CD8-positive, alpha-beta memory T cell (primary cell): ENCODE measurements around the gene COG5. TPM values are rescaled to one million over a fixed set of nuclear protein-coding genes. Genes with fewer than 3 reads are reported as not detected.

Source experiments
- CTCF ChIA-PET: fragments of 350-600 bp; sonication (Branson Sonifier 250); formaldehyde crosslinking; loops from one replicate; lab custom pipeline; 2021; ENCODE audit warnings: antibody characterized with exemption; lab: Charles Lee
- POLR2A ChIA-PET: fragments of 350-600 bp; sonication (Branson Sonifier 250); formaldehyde crosslinking; loops from one replicate; lab custom pipeline; 2021; ENCODE audit warnings: antibody characterized with exemption; lab: Charles Lee
- DNase-seq, 5 donors: peaks; one replicate each; pipeline versions ENCODE4 v3.0.0 to v3.0.0-alpha.2; 2020 to 2022; ENCODE audit warnings: mixed read lengths in 1 of 5
- H3K27ac ChIP-seq: one replicate; pipeline ENCODE4 v1.7.0; 2013; ENCODE audit warnings: low read depth, mild to moderate bottlenecking, low read length, moderate library complexity
- H3K27me3 ChIP-seq: 2 replicates; pipeline ENCODE4 v1.7.0; 2013; ENCODE audit warnings: low read length, mild to moderate bottlenecking; ENCODE audit not compliant: insufficient read depth, poor library complexity, severe bottlenecking
- H3K36me3 ChIP-seq: 2 replicates; pipeline ENCODE4 v1.7.0; 2013; ENCODE audit warnings: mild to moderate bottlenecking, low read length, moderate library complexity; ENCODE audit not compliant: insufficient read depth
- H3K4me1 ChIP-seq: 2 replicates; pipeline ENCODE4 v1.7.0; 2013; ENCODE audit warnings: mild to moderate bottlenecking, low read length, moderate library complexity; ENCODE audit not compliant: insufficient read depth
- H3K4me3 ChIP-seq: 2 replicates; pipeline ENCODE4 v1.7.0; 2013; ENCODE audit warnings: mild to moderate bottlenecking, low read length
- H3K9me3 ChIP-seq: 2 replicates; pipeline ENCODE4 v1.7.0; 2013; ENCODE audit warnings: mild to moderate bottlenecking, low read length
- H3K27ac Mint-ChIP-seq, 8 donors: one replicate each; pipeline ENCODE4 v1.8.0; 2020 to 2021; ENCODE audit warnings: mixed read lengths in 8 of 8, mild to moderate bottlenecking in 6 of 8, inconsistent platforms in 3 of 8, moderate library complexity in 3 of 8
- H3K27me3 Mint-ChIP-seq, 2 donors: one replicate each; pipeline ENCODE4 v1.8.0; 2020 to 2021; ENCODE audit warnings: mixed read lengths in 2 of 2, mild to moderate bottlenecking in 1 of 2, moderate library complexity in 1 of 2
- H3K36me3 Mint-ChIP-seq, 3 donors: one replicate each; pipeline ENCODE4 v1.8.0; 2020 to 2021; ENCODE audit warnings: mixed read lengths in 3 of 3, inconsistent platforms in 1 of 3, mild to moderate bottlenecking in 1 of 3
- H3K4me1 Mint-ChIP-seq, 3 donors: one replicate each; pipeline ENCODE4 v1.8.0; 2020 to 2021; ENCODE audit warnings: mixed read lengths in 3 of 3, inconsistent platforms in 1 of 3, mild to moderate bottlenecking in 1 of 3
- H3K4me3 Mint-ChIP-seq, 7 donors: one replicate each; pipeline ENCODE4 v1.8.0; 2020 to 2021; ENCODE audit warnings: mixed read lengths in 7 of 7, mild to moderate bottlenecking in 6 of 7, moderate library complexity in 4 of 7, inconsistent platforms in 2 of 7
- H3K9me3 Mint-ChIP-seq, 5 donors: one replicate each; pipeline ENCODE4 v1.8.0; 2020 to 2022; ENCODE audit warnings: mixed read lengths in 5 of 5, mild to moderate bottlenecking in 3 of 5, moderate library complexity in 2 of 5, inconsistent platforms in 1 of 5
- polyA plus RNA-seq: library from polyadenylated mRNA; unstranded; fragments of 300-500 nt; fragmentation: Illumina TruSeq; gene quantifications from one replicate; pipeline ENCODE4 v1.2.3, GENCODE V29; 2021
- total RNA-seq, 2 experiments: library from RNA; stranded (reverse); gene quantifications; one replicate each; pipeline ENCODE4 v1.2.3, GENCODE V29; 2021

Gene COG5
- total and polyA plus RNA-seq, 3 experiments from 2014 or later: 29.2 to 39.4 (median 38.9) TPM

DNA sequence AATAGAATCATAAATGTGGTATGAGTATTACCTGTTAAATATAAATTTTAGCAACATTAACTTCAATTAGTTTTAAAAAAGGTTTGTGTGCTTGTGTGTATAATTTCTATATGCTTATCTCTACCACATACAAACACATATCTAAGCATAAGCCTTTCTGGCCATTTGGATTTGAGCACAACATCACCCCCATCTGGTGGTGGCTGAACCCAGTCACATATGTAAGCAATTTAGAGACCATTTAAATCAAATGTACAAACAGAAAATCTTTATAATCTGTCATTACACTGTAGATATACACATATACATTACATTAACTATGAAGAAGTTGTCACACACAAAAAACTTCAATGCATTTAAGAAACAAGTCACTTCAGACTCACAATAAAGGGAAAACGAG lies 62.1 kb downstream of the COG5 start:
- Histone ChIP-seq H3K27me3 (no peaks in the 10 kb centered on the region), H3K4me1 (no peaks in the 10 kb centered on the region), H3K9me3 (no peaks in the 10 kb centered on the region), H3K27ac (no peak overlapping the region), H3K36me3 (no peaks in the 10 kb centered on the region), H3K4me3 (no peak overlapping the region)
- ChIA-PET CTCF (interaction anchor here (0.6 to 1.1 kb wide), 5 partner anchors 19 to 712 kb away, joined by 3 to 5 read pairs (median 3); no protein-coding TSS in a partner anchor), POLR2A (interaction anchor here (0.8 kb wide), 1 partner anchor 22 kb away, joined by 3 read pairs; no protein-coding TSS in a partner anchor)
- H3K36me3 Mint-ChIP-seq: peaks cover 11 to 15% (median 14%) of the 10 kb centered on the region in 3 donors
- peaks cover 36 to 68% (median 40%) of the 10 kb centered on the region in 3 donors for H3K4me1 Mint-ChIP-seq
- H3K27me3 Mint-ChIP-seq: no peaks in the 10 kb centered on the region
- DNase-seq: no peak
- no peaks in the 10 kb centered on the region for H3K9me3 Mint-ChIP-seq
- no peak overlapping the region for H3K4me3 Mint-ChIP-seq
- no peak overlapping the region for H3K27ac Mint-ChIP-seq

DNA sequence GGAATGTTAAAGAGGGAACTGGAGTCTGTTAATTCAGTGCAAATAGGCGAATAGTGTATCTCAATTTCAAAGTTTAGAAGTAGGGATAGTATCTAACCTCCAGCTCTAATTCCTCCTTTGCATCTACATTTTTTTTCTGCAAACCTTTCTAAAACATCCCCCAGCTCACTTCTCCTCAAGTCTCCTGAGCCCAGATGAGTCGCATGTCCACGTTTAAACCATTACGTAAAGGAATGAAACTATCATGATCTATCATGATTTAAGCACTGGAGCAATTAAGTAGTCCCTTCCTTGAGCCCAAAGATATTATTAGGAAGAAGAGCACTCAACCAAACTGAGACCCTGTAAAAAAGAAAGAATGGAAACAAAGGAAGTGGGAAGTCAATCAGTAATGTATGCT lies 64.0 kb downstream of the COG5 start:
- H3K27ac ChIP-seq: no peak overlapping the region
- Mint-ChIP-seq H3K4me3 (no peak overlapping the region), H3K4me1 (peaks cover 45 to 76% (median 47%) of the 10 kb centered on the region in 3 donors), H3K27ac (peak overlapping the region in 1 of 8 donors; percentile 68), H3K9me3 (no peaks in the 10 kb centered on the region), H3K27me3 (no peaks in the 10 kb centered on the region), H3K36me3 (peaks cover 4 to 8% (median 6%) of the 10 kb centered on the region in 3 donors)
- DNase-seq: no peak
- no peaks in the 10 kb centered on the region for H3K36me3 ChIP-seq
- H3K27me3 ChIP-seq: no peaks in the 10 kb centered on the region
- no peaks in the 10 kb centered on the region for H3K9me3 ChIP-seq
- POLR2A ChIA-PET: interaction anchor here (0.6 kb wide), 1 partner anchor 62 kb away, joined by 3 read pairs; no protein-coding TSS in a partner anchor
- no peak overlapping the region for H3K4me3 ChIP-seq
- H3K4me1 ChIP-seq: no peaks in the 10 kb centered on the region
- CTCF ChIA-PET: no interaction called here

DNA sequence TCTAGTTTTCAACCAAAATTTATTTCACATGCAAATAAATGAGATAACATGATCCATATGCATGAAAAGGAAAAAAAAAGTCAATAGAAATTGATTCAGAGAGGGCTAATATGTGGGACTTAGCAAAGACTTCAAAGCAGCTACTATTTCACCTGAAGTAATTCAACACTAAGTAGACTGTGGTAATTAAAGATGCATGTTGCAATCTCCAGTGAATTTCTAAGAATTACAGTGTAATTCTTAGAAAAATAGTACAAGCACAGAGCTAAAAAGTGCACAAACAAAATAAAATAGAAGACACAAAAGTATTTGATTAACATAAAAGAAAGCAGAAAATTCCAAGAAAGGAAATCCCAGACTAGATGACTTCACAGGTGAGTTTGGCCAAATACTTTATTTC lies 68.2 kb downstream of the COG5 start:
- Mint-ChIP-seq H3K36me3 (peaks cover 3 to 5% (median 5%) of the 10 kb centered on the region in 3 donors), H3K9me3 (no peaks in the 10 kb centered on the region), H3K4me1 (peaks cover 54 to 81% (median 56%) of the 10 kb centered on the region in 3 donors), H3K27me3 (no peaks in the 10 kb centered on the region), H3K4me3 (no peak overlapping the region), H3K27ac (peak overlapping the region in 1 of 8 donors; percentile 65)
- ChIA-PET POLR2A (no interaction called here), CTCF (no interaction called here)
- H3K9me3 ChIP-seq: no peaks in the 10 kb centered on the region
- no peaks in the 10 kb centered on the region for H3K27me3 ChIP-seq
- DNase-seq: no peak
- H3K27ac ChIP-seq: no peak overlapping the region
- H3K36me3 ChIP-seq: no peaks in the 10 kb centered on the region
- H3K4me1 ChIP-seq: no peaks in the 10 kb centered on the region
- H3K4me3 ChIP-seq: no peak overlapping the region

DNA sequence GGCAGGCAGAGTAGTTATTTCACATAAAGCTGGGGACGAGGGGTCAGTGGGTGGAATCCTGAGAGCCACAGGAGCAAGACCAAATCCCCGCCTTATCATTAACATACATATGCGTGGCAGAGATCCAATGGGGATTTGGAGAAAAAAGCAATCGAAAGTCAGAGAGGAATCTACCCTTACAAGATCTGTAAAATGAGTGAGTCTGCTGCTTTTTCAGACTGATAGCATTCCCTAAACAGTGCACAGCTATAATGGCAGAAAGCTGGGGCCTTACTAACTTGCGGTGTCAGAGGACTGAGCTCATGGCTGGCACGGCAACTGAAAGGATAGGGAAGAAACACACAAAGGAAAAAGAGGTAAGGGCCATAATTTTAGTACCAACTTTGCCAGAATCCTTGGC lies 68.8 kb downstream of the COG5 start:
- Mint-ChIP-seq H3K27me3 (no peaks in the 10 kb centered on the region), H3K4me1 (peaks cover 60 to 83% (median 63%) of the 10 kb centered on the region in 3 donors), H3K9me3 (no peaks in the 10 kb centered on the region), H3K36me3 (peaks cover 3 to 5% (median 5%) of the 10 kb centered on the region in 3 donors), H3K4me3 (peak overlapping the region in 1 of 7 donors; percentile 73), H3K27ac (no peak overlapping the region)
- Histone ChIP-seq H3K9me3 (no peaks in the 10 kb centered on the region), H3K27ac (no peak overlapping the region), H3K4me1 (no peaks in the 10 kb centered on the region), H3K27me3 (no peaks in the 10 kb centered on the region), H3K4me3 (no peak overlapping the region), H3K36me3 (no peaks in the 10 kb centered on the region)
- no peak for DNase-seq
- POLR2A ChIA-PET: no interaction called here
- CTCF ChIA-PET: no interaction called here

DNA sequence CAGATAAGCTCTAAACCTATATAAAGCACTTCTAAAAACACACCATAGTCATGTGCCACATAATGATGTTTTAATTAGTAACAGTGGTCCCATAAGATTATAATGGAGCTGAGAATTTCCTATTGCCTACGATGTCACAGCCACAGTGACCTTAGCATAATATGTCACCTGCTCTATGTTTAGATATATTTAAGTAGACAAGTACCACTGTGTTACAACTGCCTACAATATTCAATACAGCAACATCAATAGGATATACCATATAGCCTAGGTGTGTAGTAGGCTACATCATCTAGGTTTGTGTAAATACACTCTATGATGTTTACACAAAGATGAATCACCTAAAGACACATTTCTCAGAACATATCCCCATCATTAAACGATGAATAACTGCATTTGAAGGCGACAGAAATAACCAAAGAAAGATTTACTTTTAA lies 69.4 kb downstream of the COG5 start:
- Mint-ChIP-seq H3K36me3 (peaks cover 2 to 5% (median 5%) of the 10 kb centered on the region in 3 donors), H3K27me3 (no peaks in the 10 kb centered on the region), H3K9me3 (no peaks in the 10 kb centered on the region), H3K27ac (no peak overlapping the region), H3K4me3 (no peak overlapping the region), H3K4me1 (peaks cover 60 to 84% (median 63%) of the 10 kb centered on the region in 3 donors)
- H3K36me3 ChIP-seq: no peaks in the 10 kb centered on the region
- H3K9me3 ChIP-seq: no peaks in the 10 kb centered on the region
- H3K27me3 ChIP-seq: no peaks in the 10 kb centered on the region
- H3K27ac ChIP-seq: no peak overlapping the region
- H3K4me1 ChIP-seq: no peaks in the 10 kb centered on the region
- ChIA-PET POLR2A (no interaction called here), CTCF (no interaction called here)
- no peak for DNase-seq
- H3K4me3 ChIP-seq: no peak overlapping the region

DNA sequence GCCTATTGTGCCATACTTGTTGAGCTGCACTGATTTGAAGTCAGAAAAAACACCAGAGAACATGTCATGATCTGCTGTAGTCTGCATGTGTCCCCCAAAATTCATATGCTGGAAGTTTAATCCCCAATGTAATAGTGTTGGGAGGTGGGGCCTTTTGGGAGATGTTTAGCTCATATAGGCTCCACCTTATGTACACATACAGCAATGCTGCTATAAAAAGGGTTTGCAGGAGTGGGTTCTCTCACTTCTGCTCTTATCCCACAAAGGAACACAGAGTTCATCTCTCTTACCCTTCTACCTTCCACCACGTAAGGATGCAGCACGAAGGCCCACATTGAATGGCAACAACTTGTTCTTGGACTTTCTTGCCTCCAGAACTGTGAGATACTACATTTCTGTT lies 70.8 kb downstream of the COG5 start:
- no peak overlapping the region for H3K27ac ChIP-seq
- ChIA-PET CTCF (no interaction called here), POLR2A (no interaction called here)
- no peaks in the 10 kb centered on the region for H3K27me3 Mint-ChIP-seq
- H3K4me3 ChIP-seq: no peak overlapping the region
- H3K27me3 ChIP-seq: no peaks in the 10 kb centered on the region
- no peaks in the 10 kb centered on the region for H3K9me3 ChIP-seq
- H3K36me3 Mint-ChIP-seq: peaks cover 1 to 5% (median 2%) of the 10 kb centered on the region in 3 donors
- peaks cover 50 to 77% (median 57%) of the 10 kb centered on the region in 3 donors for H3K4me1 Mint-ChIP-seq
- H3K4me3 Mint-ChIP-seq: no peak overlapping the region
- no peak overlapping the region for H3K27ac Mint-ChIP-seq
- H3K36me3 ChIP-seq: no peaks in the 10 kb centered on the region
- DNase-seq: no peak
- H3K9me3 Mint-ChIP-seq: no peaks in the 10 kb centered on the region
- H3K4me1 ChIP-seq: no peaks in the 10 kb centered on the region

DNA sequence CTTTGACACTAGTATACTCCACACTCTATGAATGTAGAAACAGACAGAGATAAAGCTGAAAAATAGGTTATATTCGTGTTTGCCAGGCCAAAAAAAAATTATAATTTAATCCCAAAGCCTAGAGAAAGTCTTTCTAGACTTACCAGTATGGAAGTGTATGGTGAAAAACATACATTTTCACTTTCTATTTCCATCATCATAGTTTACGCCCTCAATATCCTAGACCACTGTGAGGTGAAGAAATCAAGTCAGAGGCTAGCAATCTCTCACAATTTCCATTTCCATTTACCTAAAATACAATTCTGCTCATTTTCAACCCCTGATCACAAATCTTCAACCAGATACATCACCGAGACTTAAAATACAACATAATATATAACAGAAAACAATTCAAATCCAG lies 77.7 kb downstream of the COG5 start:
- Mint-ChIP-seq H3K36me3 (no peaks in the 10 kb centered on the region), H3K27ac (peak overlapping the region in 5 of 8 donors; percentile 21 to 67 (median 58)), H3K27me3 (no peaks in the 10 kb centered on the region), H3K9me3 (no peaks in the 10 kb centered on the region), H3K4me3 (peak overlapping the region in 6 of 7 donors; percentile 1 to 69 (median 34)), H3K4me1 (peaks cover 26 to 57% (median 37%) of the 10 kb centered on the region in 3 donors)
- Histone ChIP-seq H3K4me1 (no peaks in the 10 kb centered on the region), H3K9me3 (no peaks in the 10 kb centered on the region), H3K36me3 (no peaks in the 10 kb centered on the region), H3K27ac (no peak overlapping the region), H3K4me3 (no peak overlapping the region), H3K27me3 (no peaks in the 10 kb centered on the region)
- no peak for DNase-seq
- ChIA-PET POLR2A (no interaction called here), CTCF (no interaction called here)

DNA sequence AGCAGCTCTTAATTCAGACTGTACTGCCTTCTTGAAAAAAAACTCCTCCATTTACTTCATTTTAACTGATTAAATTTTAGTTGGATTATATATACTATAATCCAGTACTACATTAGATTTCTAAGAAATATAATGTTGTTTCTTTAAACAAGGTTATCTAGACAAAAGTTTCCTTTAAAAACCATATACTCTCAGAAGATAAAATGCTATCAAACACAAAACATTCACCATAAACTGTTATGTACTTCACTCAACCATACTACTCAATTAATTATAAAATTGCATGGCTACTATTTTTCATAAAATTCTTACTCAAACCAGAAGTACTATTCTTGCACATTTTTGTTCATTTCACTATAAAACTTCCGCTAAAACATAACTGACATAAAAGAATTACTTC lies 81.1 kb downstream of the COG5 start:
- CTCF ChIA-PET: no interaction called here
- Histone ChIP-seq H3K9me3 (no peaks in the 10 kb centered on the region), H3K27me3 (no peaks in the 10 kb centered on the region), H3K36me3 (no peaks in the 10 kb centered on the region), H3K27ac (no peak overlapping the region), H3K4me3 (no peak overlapping the region), H3K4me1 (no peaks in the 10 kb centered on the region)
- H3K36me3 Mint-ChIP-seq: peaks cover 0 to 2% (median 1%) of the 10 kb centered on the region in 3 donors
- POLR2A ChIA-PET: no interaction called here
- no peak overlapping the region for H3K4me3 Mint-ChIP-seq
- no peaks in the 10 kb centered on the region for H3K9me3 Mint-ChIP-seq
- no peaks in the 10 kb centered on the region for H3K27me3 Mint-ChIP-seq
- peaks cover 19 to 44% (median 20%) of the 10 kb centered on the region in 3 donors for H3K4me1 Mint-ChIP-seq
- no peak for DNase-seq
- H3K27ac Mint-ChIP-seq: no peak overlapping the region
